Activated CD4-positive, alpha-beta T cell treated with anti-CD3 and anti-CD28 coated beads for 4 hours (primary cell): Measurements from ENCODE around the gene SLC13A3.

Experiments used
- DNase-seq, 2 donors: peaks; one replicate each; pipeline ENCODE4 v3.0.0-alpha.2; 2020

SLC13A3 gene

DNA sequence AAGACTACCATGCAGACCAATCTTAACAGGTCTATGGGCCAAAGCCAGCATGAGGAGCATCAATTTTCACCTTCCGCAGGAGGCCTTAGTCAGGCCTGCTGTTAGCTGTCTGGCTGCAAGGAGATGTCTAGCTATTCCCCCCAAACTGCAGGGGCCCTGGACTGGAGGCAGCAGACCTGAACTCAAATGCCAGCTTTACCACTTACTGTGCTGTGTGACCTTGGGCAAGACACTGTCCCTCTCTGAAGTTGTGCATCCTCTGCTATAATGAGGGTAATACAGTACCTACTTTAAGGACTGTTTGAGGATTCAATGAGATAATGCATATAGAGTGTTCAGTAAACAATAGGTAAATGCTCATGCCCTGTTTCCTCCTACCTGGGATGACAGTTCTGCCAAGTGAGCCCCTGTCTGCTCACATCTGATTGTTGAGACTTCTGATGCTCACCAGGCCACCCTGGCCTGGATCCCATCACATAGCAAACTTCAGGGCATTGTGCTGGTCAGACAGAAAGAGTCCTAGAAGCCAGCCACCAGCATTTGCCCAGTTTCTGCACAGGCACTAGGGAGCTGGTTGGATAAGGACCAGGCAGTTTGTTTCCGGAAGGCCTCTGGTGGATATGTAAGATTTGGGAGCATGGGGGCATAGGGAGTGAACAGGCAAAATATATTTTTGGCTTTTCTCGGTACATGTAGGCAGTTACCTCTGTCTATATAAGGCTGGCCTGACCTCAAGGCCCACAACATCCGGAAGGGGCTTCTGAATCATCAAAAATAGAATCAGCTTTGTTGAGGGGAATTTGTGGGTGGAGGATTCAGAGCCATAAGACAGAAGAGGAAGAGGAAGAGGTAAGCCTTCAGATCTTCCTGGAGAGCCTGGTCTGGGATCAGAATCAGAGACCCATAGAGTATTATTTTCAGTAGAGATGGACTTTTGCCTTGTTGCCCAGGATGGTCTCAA, 98.5 kb downstream of the SLC13A3 start:
- peak in 1 of 2 donors; percentile 4 for DNase-seq

DNA sequence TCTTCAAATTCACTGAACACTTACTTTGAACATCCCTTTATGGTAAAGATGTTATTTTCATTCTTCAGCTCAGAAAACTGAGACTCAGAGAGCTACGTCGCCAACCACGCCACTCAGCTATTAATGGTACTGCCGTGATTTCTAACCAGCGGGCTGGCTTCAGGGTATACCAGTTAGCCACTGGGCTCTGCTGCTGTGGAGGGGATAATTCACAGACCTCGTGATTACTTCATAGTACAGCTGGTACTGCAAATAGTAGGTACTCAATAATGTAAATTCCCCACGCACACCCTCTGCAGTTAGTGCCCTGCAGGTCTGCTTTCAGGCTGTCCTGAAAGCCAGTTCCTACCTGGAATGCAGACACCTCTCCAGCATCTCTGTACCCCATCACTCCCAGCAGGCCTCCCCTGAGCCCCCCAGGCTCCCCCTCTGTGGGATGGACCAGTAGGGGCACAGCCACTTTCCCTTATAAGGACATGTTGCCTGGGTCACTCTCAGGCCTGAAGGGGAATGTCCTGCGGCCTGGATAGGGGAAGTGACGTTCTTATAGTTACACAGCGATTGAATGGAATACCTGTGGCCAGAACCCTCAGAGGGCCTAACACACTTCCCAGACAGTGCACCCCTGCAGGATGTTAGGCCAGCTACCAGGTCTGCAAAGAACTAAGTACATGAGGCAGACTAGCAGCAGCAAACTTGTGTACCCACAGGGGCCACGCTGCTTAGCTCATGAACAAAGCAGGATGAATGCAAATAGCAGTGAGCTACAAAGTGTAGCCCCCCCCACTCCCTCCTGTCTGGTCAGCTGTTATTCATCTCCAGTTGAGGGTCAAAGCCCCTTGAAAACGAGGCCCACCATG, 99.5 kb downstream of the SLC13A3 start:
- no peak for DNase-seq

- DNase-seq: no peak
Observed at GRCh38 chr20:46550461-46550860, 100.8 kb downstream of the SLC13A3 start, which contains the start of gene OCSTAMP. Gene OCSTAMP (minus strand): TSS chr20:46550654. CDS start chr20:46550560, 94 bp downstream.

GRCh38 chr20:46549188-46549972, 101.9 kb downstream of the SLC13A3 start:
- no peak for DNase-seq

DNA sequence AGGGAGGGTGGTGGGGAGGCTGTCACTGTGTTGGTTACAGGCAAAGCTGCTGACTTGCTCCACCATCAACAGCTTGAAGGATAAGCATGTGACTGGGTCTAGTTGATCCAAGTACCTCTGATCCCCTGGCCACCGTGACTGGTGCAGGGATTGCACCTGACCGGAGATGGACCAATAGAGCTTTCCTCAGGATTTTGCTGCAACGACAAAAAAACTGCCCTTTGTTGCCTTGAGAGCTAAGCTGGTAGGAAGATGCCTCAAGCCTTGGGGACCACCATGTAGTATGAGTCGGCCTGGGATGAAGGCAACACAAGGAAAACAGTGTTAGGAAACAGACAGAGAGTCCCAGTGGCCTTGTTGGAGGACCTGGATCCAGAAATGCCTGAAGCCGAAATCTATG, 102.6 kb downstream of the SLC13A3 start:
- DNase-seq: no peak

DNA sequence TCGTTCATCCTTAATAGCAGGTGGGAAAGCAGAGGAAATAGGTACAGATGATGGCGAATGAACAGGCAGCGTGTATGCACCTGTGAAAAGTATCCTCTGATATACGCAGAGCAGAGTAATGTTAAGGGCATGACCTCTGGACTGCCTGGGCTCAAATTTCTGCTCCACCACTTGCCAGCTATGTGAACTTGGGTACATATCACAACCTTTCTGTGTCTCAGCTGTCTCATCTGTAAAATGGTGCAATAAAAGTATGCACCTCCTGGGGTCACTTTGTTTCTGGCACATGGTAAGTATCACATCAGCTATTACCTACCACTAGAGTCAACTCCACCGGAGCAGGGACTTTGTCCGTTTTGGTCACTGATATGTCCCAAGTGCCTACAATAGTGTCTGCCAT, 103.3 kb downstream of the SLC13A3 start:
- DNase-seq: no peak

- no peak for DNase-seq
Observed at GRCh38 chr20:46546936-46547335, 104.3 kb downstream of the SLC13A3 start.

GRCh38 chr20:46546298-46546697, 105.0 kb downstream of the SLC13A3 start:
- DNase-seq: no peak

GRCh38 chr20:46545827-46546138, 105.5 kb downstream of the SLC13A3 start:
- DNase-seq: no peak

DNA sequence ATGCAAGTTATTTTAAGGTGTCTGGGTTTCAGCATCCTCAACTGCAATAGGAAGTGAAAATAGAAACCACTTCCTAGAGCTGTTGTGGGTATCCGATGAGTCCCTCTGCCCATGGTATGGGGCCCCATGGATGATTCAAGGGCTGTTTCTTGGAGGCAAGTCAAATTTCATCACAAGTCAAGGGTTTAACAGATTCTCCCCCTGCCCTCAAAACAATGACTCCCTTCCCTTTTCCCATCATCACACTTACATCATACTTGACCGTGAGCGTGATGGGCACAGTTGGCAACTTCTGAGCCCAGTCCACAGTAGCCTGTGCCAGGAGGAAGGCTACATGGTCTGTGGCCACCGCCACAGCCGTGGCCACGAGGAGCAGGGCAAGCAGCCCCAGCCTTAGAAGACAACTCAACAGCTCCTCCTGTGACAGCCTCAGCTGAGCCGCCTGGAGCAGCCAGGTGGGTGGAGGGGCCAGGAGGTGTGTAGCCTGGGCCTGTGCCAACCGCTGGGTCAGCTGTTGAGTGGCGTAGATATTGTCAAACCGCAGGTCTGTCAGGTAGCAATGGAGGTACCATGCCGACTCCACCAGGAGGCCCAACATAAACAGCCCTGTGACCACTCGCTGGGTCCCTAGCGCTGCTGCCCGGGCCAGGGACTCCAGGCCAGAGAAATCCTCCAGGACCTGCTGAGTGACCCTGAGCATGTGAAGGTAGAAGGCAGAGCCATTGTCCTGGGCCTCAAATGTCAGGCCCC, 106.0 kb downstream of the SLC13A3 start:
- DNase-seq: no peak

- no peak for DNase-seq
Observed at GRCh38 chr20:46544576-46544975, 106.7 kb downstream of the SLC13A3 start.

GRCh38 chr20:46543959-46544358, 107.3 kb downstream of the SLC13A3 start:
- DNase-seq: no peak

GRCh38 chr20:46543033-46543432, 108.2 kb downstream of the SLC13A3 start:
- no peak for DNase-seq

DNA sequence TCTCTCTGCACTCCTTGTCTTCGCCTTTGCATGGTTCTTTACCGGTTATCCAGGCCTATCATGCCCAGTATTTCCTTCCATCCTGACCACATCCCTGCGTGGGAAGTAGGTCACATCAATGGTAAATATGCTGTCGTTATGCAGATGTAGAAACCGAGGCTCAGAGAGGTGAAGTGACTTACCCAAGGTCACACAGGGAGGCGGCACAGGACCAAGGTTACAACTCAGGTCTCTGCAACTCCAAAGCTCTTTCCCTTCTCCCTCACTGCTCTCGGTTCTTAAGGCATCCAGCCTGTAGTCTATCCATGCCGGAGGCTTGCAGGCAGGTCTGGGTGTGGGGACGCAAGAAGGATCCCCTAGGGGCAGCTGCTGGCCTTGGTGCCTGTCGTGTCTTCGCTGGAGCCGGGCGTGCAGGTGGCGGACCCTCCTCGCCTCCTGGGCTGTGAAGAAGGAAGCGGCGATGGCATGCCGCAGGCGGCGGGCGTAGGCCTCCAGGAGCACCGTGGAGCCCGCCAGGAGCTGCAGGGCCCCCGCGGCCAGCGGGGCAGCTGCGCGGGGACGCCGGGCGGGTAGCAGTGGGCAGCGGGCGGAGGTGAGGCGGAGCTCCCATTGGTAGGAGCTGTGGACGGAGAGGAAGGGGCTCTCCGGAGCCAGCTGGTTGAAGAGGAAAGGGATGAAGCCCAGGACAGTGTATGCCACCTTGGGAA, 109.9 kb downstream of the SLC13A3 start:
- DNase-seq: no peak

DNA sequence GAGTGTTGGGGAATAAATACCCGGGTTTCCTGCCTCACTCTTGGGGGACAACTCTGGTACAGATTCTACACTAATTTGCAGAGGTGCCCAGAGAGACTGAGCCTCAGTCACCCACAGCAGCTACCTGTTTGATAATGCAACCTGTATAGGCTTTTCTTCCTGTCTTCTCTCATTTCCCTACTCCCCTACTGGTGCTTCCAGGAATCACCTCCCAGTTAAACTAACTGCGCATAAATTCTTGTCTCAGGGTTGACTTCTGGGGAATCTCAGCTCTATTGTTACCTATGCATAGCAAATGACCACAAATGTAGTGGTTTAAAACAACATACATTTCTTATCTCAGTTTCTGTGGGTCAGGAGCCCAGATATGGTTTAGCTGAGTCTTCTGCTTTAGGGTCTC, 112.1 kb downstream of the SLC13A3 start:
- no peak for DNase-seq

- DNase-seq: no peak
Observed at GRCh38 chr20:46530640-46531039, 120.6 kb downstream of the SLC13A3 start.

- DNase-seq: no peak
Observed at GRCh38 chr20:46523696-46524328, 127.4 kb downstream of the SLC13A3 start.

GRCh38 chr20:46523108-46523507, 128.2 kb downstream of the SLC13A3 start:
- DNase-seq: no peak

GRCh38 chr20:46520976-46521579, 130.2 kb downstream of the SLC13A3 start:
- DNase-seq: peak; percentile 8 to 11

GRCh38 chr20:46520540-46520939, 130.7 kb downstream of the SLC13A3 start:
- DNase-seq: no peak
